GM19023 (cell line): Measurements from ENCODE around the gene IGF2R.

Experiments used
- ATAC-seq: cut with Tn5 transposase; IDR thresholded peaks from one replicate; pipeline ENCODE4 v1.9.1; 2021; ENCODE audit warnings: mild to moderate bottlenecking, moderate library complexity; ENCODE audit not compliant: unreplicated experiment

The IGF2R gene

GRCh38 chr6:159973951-159974350 lies 5.1 kb downstream of the IGF2R start:
- peak; percentile 45 for ATAC-seq

DNA sequence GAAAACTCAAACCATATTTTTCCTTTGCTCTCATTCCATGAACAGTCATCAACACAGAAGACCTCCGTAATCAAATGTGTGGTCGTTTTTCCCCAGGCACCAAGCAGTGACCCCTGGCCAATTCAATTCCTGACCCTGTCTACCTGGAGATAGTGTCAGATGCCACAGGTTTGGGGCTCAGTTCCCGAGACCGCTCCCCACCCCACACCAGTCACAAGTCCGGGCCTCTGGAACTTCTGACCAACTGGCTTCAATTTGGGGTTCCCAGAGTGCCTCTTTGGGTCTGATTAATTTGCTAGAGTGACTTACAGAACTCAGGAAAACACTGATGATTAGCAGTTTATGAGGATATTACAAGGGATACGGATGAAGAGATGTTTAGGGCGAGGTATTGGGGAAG lies 6.0 kb downstream of the IGF2R start:
- ATAC-seq, result no peak

GRCh38 chr6:159976686-159977254 lies 7.9 kb downstream of the IGF2R start:
- ATAC-seq, result no peak

- ATAC-seq, result no peak
Measured at GRCh38 chr6:159977255-159977903, 8.5 kb downstream of the IGF2R start.

GRCh38 chr6:159977904-159978268 lies 9.0 kb downstream of the IGF2R start:
- ATAC-seq, result no peak

DNA sequence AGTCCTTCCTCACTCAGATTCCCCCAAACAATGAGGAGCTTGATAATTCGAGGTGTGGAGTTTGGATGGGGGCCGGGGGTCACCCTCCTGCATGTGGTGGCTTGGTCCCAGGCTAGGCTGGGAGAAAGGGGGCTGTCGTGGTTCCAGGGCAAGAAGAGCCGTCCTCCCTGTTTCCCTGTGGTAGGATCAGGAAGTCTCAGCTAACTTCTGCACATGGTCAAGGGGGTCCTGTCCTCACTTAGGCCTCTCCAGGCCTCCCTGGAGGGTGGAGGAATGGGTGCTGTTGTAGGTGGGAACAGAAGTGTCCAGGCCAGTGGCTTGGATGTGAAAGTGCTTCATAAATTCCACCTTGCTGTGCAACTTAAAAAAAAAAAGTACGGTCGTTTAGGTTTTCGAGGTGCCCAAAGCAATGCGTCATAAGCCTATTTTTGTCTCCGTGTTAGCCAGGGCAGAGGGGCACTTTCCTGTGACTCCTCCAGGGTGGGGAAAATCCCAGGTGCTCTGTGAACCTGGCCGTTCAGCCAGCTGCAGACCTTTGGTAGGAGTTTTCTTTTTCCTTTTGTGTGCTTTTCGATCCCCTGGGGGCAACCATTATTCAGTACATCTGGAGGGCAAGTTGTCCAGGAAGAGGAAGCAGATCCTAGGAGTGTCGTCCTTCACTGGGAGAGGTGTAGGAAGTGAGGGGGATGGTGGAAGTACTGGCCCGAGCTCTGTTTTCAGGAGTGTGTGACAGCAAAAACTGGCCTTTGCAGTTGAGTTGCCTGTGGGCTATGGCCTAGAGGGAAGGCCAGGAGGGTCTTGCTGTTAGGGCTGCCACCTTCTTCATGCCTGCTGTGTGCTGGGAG lies 9.6 kb downstream of the IGF2R start:
- peak; percentile 31 for ATAC-seq

- peak; percentile 61 for ATAC-seq
Measured at GRCh38 chr6:159979136-159979874, 10.4 kb downstream of the IGF2R start.

- no peak for ATAC-seq
Measured at GRCh38 chr6:159980474-159980873, 11.6 kb downstream of the IGF2R start.

- ATAC-seq, result no peak
Measured at GRCh38 chr6:159981071-159981402, 12.2 kb downstream of the IGF2R start.

GRCh38 chr6:159981403-159982245 lies 12.7 kb downstream of the IGF2R start:
- peak; percentile 71 for ATAC-seq

- ATAC-seq, result no peak
Measured at GRCh38 chr6:159982731-159983506, 14.0 kb downstream of the IGF2R start.

GRCh38 chr6:159983641-159984080 lies 14.8 kb downstream of the IGF2R start:
- no peak for ATAC-seq

DNA sequence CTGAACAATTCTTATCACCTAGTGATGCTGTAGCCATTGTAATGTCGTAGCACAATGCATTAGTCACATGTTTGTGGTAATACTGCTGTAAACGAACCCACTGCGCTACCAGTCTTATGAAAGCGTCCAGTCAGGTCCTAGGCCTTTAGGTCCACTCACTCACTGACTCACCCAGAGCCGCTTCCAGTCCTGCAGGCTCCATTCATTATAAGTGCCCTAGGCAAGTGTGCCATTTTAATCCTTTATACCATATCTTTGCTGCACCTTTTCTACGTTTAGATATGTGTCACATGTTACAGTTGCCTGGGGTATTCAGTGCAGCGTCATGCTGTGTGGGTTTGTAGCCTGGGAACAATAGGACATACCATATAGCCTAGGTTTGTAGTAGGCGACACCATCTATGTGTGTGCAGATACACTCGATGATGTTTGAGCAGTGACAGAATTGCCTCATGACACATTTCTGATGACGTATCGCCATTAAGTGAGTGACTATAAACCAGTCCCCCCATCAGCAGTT lies 15.4 kb downstream of the IGF2R start:
- ATAC-seq, result no peak

DNA sequence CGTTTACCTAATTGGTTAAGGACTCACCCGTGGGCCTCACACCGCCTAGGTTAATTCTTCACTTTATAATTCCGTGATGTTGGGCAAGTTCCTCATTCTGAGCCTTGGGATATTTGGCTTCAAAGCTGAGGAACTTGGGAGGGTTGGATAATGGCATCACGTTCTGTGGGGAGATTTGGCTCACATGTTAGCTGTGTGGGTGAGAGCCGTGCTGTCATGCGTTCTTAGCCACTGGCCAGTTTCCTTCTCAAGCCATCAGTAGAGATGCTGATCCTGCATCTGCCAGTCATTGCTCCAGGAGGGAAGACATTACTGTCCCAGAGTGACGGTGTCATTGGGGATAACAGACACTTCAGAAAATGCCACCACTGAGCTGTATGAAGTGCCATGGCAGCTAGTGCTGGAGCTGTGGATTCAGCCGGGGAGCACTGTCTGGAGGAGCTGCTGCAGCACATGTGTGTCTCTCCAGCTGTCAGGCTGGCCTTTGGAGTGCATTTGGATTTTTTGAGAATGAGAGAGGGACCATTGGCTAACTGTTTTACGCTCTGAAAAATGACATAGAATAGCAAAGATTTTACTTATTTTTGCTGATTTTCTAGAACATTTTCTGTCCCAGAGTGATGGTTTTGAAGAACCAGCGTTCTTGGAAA lies 16.5 kb downstream of the IGF2R start:
- no peak for ATAC-seq

DNA sequence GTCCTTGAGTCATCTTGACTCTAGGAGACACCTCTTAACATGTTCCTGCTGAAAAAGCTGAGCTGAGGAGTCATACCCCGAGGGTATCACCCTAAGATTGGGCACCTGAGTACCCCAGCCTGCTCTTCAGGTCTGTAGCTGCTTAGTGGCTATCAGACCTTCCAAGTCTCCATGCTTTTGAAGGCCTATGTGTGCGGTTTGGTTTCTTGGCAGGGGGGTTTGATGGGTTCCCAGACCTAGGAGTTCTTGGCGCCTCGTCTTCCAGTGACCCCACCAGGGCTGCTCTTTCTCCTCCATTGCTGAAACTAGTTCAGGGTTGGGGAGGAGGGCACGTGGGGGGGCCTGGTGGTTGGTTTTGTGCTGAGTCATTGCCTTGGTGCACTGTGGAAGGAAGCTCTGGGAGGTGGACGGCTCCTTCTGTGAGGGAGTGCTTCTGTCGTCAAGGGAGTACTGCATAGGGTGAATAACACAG lies 20.1 kb downstream of the IGF2R start:
- ATAC-seq, result no peak

- peak; percentile 79 for ATAC-seq
Measured at GRCh38 chr6:159989492-159990480, 20.9 kb downstream of the IGF2R start.

GRCh38 chr6:159992366-159992765 lies 23.5 kb downstream of the IGF2R start:
- no peak for ATAC-seq

DNA sequence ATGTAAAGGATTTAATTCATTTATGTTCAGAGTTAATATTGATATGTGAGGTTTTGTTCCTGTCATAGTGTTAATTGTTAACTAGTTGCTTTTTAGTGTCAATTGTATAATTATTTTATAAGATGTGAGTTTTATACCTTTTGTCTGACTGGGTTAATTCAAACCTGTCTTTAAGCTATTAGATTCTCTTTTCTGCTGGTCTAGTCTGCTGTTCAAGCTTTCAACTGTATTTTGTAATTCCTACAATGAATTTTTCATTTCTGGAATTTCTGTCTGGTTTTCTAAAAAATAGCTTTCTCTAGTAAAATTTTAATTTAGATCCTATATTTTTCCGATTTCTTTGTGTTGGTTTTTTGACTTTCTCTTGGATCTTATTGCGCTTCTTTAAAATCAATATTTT lies 26.5 kb downstream of the IGF2R start:
- ATAC-seq, result no peak
